WERI-Rb-1 (cell line): ENCODE results near the gene ITCH.

ENCODE experiments used
- DNase-seq: peaks from one replicate; pipeline ENCODE4 v3.0.0-alpha.2; 2020
- H3K27ac ChIP-seq: fragments of 250-450 bp; sonication (Bioruptor Pico); 2 replicates; pipeline ENCODE4 v1.5.1; 2020; ENCODE audit warnings: mild to moderate bottlenecking, moderate library complexity
- H3K27me3 ChIP-seq: fragments of 250-450 bp; sonication (Bioruptor Pico); 2 replicates; pipeline ENCODE4 v1.5.1; 2021; ENCODE audit warnings: mild to moderate bottlenecking, low read depth, moderate library complexity; ENCODE audit not compliant: insufficient read depth, severe bottlenecking
- H3K36me3 ChIP-seq: fragments of 250-450 bp; sonication (Bioruptor Pico); 2 replicates; pipeline ENCODE4 v1.5.1; 2020; ENCODE audit warnings: mild to moderate bottlenecking, moderate library complexity
- H3K4me3 ChIP-seq: 2 replicates; pipeline ENCODE4 v1.5.1; 2011; ENCODE audit warnings: low read depth, mild to moderate bottlenecking, control low read depth, low read length
- H3K9me3 ChIP-seq: fragments of 250-450 bp; sonication (Bioruptor Pico); 2 replicates; pipeline ENCODE4 v1.5.1; 2021; ENCODE audit warnings: mild to moderate bottlenecking, moderate library complexity; ENCODE audit not compliant: severe bottlenecking
- TF ChIP-seq, protein P1 (sequence below): IDR thresholded peaks from 2 replicates; pipeline ENCODE4 v1.5.1; 2011; ENCODE audit warnings: low read depth, mild to moderate bottlenecking, control low read depth, inconsistent platforms, low read length

The ITCH gene

DNA sequence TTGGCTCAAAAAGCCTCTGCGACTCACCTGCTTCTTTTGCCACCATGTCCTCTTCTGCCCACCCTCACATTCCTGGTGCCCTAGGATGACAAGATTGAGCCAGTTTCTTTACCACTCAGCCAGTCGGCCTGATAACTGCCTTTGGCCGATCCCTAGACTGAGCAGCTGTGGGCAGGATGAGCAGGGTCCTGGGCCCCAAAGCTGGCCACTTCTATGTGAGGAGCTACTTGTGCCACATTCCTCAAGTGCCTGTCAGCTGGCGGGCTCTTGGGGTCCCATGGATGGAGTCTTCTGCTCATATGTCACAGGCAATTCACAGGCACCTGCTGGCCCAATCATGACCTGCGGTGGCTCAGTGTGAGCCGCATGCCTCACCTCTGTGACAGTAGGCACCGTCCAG lies 169.7 kb downstream of the ITCH start:
- Histone ChIP-seq H3K36me3 (peaks cover 75% of the 10 kb centered on the region), H3K4me3 (no peak overlapping the region), H3K27ac (no peak overlapping the region), H3K9me3 (no peaks in the 10 kb centered on the region), H3K27me3 (no peaks in the 10 kb centered on the region)
- DNase-seq, result no peak
- TF ChIP-seq, protein P1, sequence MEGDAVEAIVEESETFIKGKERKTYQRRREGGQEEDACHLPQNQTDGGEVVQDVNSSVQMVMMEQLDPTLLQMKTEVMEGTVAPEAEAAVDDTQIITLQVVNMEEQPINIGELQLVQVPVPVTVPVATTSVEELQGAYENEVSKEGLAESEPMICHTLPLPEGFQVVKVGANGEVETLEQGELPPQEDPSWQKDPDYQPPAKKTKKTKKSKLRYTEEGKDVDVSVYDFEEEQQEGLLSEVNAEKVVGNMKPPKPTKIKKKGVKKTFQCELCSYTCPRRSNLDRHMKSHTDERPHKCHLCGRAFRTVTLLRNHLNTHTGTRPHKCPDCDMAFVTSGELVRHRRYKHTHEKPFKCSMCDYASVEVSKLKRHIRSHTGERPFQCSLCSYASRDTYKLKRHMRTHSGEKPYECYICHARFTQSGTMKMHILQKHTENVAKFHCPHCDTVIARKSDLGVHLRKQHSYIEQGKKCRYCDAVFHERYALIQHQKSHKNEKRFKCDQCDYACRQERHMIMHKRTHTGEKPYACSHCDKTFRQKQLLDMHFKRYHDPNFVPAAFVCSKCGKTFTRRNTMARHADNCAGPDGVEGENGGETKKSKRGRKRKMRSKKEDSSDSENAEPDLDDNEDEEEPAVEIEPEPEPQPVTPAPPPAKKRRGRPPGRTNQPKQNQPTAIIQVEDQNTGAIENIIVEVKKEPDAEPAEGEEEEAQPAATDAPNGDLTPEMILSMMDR, result no peak

DNA sequence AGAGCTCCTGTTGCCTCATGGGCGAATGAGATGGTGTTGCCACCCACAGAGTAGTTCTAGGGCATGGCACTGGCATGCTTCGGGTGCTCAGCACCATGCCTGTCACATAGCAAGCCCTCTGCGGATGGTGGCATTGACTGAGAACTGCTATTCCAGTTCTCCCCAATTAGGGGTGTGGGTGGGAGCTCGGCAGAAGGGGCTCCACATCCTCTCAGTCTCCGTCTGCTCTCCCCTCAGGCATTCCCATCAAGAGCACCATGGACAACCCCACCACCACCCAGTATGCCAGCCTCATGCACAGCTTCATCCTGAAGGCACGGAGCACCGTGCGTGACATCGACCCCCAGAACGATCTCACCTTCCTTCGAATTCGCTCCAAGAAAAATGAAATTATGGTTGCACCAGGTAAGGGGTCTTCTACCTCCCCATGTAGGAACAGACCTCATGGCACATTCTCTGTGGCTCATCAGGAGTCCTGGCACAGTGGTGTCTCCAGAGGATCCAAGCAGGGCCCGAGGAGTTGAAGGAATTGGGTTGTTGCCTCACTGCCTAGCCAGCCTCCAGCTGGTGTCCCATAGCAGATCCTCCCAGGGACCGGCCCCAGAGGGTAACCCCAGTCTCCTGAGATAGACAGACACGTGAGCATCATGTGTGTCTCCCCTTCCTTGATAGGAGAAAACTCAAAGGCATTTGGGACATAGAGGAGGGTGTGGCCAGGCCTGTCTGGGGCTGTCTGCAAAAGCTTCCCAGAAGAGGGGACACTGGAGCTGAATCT lies 171.5 kb downstream of the ITCH start:
- Histone ChIP-seq H3K4me3 (no peak overlapping the region), H3K36me3 (peaks cover 72% of the 10 kb centered on the region), H3K9me3 (no peaks in the 10 kb centered on the region), H3K27ac (no peak overlapping the region), H3K27me3 (no peaks in the 10 kb centered on the region)
- TF ChIP-seq, protein P1, result no peak
- DNase-seq, result no peak

DNA sequence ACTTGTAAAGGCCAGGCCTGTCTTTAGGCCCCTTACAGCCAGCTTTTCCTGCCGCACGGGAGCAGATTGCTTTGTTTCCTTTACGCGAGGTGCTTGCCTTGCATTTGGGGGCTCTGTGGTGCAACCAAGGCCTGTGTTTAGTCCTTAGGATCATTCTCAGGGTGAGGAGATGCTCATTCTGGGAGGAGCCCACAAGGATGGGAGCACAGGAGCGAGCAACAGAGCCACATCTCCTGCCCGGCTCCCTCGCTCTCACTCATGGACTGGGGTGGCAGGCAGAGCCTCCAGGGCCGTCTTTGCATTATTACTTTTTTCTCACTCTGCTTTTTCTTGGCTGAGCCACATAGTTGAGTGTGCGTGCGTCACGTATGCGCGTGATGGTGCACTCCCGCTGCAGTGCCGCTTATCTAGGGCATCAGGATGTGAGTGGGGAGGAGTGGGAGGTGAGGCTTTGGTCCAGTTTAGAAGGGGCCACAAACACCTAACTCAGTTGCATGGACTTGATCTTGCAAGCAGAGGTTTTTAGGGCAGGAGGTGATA lies 172.3 kb downstream of the ITCH start:
- peaks cover 72% of the 10 kb centered on the region for H3K36me3 ChIP-seq

DNA sequence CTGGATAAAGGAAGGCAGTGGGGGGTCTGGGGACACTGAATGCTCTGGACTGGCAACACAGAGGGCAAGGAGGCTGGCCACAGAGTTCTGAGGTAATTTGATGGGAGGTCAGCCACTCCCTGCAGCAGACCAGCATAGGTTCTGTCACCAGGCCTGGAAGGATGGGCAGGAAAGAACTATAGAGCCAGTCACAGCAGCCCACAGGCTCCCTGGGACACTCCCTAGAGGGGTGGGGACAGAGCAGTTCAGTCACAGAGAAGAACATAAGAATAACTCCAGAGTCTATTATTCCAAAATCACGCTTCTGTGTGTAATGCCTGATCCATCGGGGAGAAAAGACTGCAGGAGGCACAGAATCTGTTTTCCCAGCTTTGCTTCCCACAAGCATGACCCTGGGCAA lies 172.8 kb downstream of the ITCH start:
- no peaks in the 10 kb centered on the region for H3K27me3 ChIP-seq
- no peak overlapping the region for H3K4me3 ChIP-seq
- H3K9me3 ChIP-seq, result no peaks in the 10 kb centered on the region
- peaks cover 73% of the 10 kb centered on the region for H3K36me3 ChIP-seq
- H3K27ac ChIP-seq, result no peak overlapping the region
- DNase-seq, result no peak
- TF ChIP-seq, protein P1, result no peak

More for the DNA sequence above, 172.3 kb downstream of the ITCH start:
- H3K9me3 ChIP-seq, result no peaks in the 10 kb centered on the region
- DNase-seq, result no peak
- H3K27ac ChIP-seq, result no peak overlapping the region
- TF ChIP-seq, protein P1, result no peak
- H3K4me3 ChIP-seq, result no peak overlapping the region
- no peaks in the 10 kb centered on the region for H3K27me3 ChIP-seq

DNA sequence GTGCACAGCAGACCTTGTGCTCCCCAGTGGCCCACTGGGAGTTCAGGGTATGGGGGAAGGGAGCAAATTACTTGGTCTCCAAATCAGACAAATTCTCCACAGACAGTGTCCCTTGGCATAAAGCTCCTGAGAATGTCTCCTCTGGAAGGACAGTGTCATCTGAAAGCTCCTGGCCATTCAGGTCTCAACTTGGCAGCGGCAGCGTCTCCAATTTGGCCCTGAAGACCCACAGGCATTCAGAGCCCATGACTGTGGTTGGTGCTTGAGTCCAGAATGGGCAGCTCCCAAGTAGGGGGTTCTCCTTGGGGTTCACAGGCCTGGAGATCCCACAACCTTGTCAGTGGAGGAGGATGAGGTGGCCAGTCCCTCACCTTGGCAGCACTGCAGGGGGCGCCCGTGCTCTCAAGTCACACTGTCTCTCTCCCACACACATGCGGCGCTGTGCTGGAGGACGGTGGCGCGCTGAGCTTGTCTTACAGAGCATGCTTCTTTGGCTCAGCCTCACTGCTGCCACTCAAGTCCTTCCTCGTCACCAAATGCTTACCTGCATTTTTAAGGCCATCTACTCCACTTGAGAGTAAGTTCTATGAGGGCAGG lies 173.8 kb downstream of the ITCH start:
- Histone ChIP-seq H3K27me3 (no peaks in the 10 kb centered on the region), H3K27ac (no peak overlapping the region), H3K9me3 (no peaks in the 10 kb centered on the region), H3K4me3 (no peak overlapping the region), H3K36me3 (peaks cover 76% of the 10 kb centered on the region)
- peak; percentile 90 for DNase-seq
- TF ChIP-seq, protein P1, result peak; percentile 97
